Activated CD4-positive, alpha-beta T cell treated with anti-CD3 and anti-CD28 coated beads, Interleukin-2, amount 50 U/mL, for 16 hours (primary cell): ENCODE results near the gene PLS3.
"Not testable (repeated sequence)": the region's sequence is repeated elsewhere in the genome, so short reads cannot be mapped to it uniquely, and the experiment has no call there.

Source experiments
- DNase-seq: peaks from one replicate; pipeline ENCODE4 v3.0.0-alpha.2; 2020

PLS3 gene, protein sequence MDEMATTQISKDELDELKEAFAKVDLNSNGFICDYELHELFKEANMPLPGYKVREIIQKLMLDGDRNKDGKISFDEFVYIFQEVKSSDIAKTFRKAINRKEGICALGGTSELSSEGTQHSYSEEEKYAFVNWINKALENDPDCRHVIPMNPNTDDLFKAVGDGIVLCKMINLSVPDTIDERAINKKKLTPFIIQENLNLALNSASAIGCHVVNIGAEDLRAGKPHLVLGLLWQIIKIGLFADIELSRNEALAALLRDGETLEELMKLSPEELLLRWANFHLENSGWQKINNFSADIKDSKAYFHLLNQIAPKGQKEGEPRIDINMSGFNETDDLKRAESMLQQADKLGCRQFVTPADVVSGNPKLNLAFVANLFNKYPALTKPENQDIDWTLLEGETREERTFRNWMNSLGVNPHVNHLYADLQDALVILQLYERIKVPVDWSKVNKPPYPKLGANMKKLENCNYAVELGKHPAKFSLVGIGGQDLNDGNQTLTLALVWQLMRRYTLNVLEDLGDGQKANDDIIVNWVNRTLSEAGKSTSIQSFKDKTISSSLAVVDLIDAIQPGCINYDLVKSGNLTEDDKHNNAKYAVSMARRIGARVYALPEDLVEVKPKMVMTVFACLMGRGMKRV

DNA sequence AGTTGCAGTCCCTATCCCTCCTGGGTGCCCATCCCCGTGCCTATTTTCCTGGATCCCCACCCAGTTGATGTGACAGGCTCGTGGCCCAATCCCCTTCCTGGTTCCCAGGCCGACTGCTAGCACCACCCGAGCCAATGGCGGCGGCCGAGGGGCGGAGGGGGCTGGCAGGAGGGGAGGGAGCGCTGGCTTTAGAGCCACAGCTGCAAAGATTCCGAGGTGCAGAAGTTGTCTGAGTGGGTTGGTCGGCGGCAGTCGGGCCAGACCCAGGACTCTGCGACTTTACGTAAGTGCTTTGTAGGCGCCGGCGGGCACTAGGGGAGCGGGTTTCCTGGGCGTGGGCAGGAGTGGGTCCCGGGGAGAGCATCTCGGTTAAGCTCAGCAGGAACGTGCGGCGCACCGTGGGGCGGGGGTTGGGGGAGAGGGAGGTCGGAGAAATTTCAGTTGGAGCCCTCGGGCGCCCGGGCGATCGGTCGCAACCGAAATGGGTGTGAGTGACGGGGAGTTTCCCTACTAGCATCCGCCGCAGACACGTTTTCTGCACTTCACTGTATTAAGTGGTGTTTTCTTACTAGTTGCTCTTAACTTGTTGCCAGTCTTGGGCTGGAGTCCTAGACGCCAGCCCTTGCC is at the start of gene PLS3:
PLS3 (plus strand) TSS at position 197 of the 627 bp plus-strand sequence. CDS start 49,077 bp downstream, outside the sequence.
- peak; percentile 40 for DNase-seq

DNA sequence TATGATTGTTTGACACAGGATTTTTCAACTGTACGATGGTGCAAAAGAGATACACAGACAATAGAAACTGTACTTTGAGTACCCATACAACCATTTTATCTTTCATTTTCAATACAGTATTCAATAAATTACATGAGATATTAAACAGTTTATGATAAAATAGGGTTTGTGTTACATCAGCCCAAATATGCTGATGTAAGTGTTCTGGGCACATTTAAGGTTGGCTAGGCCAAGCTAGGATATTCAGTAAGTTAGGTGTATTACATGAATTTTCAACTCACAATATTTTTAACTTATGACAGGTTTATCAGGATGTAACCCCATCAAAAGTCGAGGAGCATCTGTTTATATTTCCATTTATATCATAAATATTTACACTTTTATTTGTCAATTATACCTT is 42.9 kb upstream of the PLS3 start:
- DNase-seq = no peak

DNA sequence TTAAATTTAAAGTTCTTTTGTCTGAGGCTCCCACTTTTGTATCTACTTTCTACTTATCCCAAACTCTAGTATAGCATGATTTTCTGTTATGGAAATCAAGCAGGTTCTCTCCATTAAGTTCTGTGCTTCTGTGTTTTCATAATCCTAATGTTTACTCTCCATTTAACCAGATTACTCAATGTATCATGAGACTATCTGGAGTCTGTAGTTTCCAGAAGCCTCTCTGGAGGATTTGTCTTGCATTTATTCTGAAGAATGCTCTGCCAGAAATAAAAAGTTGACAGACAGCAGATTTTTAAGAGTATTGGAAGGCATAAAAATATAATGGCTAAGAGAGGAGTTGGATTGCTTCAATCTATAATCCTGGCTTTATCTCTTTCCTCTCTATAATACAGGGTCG is 39.2 kb upstream of the PLS3 start:
- DNase-seq = no peak

DNA sequence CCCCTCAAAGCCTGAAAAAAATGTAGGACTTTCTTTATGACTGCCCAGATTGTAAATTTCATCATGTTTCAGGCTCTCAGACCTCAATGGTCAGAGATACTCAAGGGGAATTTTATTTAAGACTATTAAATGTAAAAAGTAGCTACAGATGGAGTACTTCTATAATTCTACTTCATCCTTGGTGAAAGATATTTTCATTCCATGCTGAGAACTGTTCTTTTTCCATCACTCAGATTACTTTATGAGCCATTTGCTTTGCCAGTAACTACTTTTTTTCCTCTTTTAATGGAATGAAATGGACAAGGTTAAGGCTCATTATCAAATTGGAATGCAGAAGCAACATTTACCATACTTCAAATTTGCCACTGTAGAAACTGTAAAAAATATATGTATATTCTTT is 38.0 kb upstream of the PLS3 start:
- DNase-seq = no peak

DNA sequence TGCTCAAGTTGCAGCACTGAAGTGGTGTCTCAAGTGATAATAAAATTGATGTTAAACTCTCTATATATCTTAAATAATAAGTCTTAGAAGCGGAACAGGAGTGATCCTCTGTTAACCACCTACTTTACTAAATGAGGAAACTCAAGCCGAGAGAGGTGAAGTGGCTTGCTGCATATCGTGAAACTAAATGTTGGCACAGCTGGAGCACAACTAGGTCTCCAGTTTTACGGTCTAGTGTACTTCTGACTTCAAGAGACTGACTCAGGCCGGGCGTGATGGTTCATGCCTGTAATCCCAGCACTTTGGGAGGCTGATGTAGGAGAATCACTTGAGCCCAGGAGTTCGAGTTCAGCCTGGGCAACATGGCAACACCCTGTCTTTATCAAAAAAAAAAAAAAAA is 35.5 kb upstream of the PLS3 start:
- DNase-seq = no peak

DNA sequence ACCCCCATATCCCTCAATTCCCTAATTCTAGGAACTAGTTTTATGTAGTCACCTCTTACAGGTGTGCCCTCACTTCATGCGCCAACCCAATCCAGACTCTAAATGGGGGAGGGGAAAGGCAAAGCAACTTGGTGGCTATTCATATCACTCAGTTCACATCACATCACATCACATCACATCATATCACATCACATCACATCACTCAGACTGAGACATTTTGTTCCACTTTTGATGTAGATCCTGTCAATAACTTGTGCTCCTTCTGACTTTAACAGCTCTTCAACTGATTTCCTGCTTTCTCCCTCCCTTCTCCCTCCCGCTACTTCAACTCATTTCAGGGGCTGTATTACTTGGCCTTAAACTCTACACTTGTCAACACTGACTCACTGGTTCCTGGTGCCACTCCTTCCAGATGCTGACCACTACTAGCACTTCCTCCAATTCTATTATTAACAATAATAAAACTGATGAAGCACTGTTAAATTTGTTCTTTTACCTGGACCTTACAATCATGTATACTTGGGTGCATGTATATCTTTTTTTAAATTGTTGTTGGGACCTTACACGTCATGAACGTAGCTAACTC is 29.1 kb upstream of the PLS3 start:
- no peak for DNase-seq

DNA sequence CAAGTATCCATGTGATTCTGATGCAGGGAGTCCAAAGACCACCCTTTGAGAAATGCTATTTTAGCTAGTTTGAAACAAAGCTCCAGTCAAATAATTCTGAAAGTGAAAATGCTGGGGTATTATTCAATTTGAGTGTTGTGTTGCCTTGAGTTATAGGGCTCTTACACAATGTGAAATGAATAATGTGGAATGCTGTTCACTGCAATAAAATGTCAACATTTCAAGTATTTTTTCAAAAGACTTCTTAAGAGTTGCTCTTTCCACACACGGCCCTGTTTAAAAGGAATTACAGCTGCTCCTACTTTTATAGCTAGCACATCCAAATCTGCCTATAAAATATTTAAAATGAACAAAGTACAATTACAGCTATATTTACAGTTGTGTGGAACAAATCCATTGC is 27.5 kb upstream of the PLS3 start:
- no peak for DNase-seq

DNA sequence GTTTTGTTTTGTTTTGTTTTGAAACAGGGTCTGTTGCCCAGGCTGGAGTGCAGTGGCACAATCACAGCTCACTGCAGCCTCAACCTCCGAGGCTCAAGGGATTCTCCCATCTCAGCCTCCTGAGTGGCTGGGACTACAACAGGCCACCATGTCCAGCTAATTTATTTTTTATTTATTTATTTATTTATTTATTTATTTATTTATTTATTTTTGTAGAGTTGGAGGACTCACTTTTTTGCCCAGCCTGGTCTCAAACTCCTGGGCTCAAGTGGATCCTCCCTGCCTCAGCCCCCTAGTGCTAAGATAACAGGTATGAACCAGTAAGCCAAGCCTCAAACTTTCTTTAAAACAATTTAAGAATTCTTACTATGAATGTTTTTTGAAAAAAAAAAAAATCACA is 26.6 kb upstream of the PLS3 start:
- no peak for DNase-seq

DNA sequence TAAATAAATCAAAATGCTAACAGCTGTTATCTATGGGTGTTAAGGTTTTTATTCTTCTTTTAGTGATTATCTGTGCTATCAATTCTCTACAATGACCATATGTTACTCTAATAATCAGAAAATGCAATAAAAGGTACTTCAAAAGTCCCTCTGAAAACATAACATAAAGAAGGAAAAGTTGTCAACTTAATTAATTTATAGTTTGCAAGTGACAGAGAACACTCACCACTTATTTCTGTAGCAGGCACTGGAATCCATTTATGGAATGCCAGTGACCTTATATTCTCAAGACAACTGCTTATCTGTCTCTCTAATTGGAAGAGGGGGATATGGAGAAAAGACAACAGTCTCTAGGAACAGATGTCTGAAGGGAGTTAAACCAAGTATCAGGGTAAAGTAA is 25.6 kb upstream of the PLS3 start:
- DNase-seq = no peak

DNA sequence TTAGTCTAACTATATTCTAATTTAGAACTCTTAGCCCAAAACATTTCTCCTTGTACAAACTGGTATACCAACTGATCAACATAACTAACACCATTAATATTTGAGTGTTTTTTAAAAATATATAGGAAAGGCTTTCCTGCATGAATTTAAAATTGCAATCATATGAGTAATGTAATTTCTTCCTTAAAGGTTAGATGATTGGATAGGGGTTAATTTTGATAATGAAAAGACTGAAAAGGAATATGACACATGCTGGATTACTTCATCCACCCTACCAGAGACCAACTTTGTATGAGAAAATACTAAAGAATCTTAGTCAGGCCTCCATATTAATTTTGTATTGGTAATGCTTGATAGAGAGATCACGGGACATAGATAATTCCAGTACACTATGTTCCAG is 25.1 kb upstream of the PLS3 start:
- DNase-seq = no peak

DNA sequence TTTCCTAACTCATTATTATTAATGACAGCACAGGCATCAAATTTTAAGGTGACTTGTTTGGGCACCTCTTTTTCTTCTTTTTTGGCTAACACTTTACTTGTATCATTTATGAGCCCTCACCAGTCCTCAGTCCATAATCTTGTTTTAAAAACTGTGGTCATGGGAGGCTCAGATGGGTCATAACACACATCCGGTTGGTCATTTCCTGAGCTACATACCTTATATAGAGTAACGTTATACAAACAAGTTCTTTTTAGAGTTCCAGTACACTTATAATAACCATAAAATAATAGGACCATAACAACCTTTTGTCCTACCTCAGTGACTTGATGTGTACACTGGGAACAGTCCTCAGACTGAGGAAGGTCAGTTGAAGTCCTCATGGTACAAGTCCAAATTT is 21.1 kb upstream of the PLS3 start:
- no peak for DNase-seq

DNA sequence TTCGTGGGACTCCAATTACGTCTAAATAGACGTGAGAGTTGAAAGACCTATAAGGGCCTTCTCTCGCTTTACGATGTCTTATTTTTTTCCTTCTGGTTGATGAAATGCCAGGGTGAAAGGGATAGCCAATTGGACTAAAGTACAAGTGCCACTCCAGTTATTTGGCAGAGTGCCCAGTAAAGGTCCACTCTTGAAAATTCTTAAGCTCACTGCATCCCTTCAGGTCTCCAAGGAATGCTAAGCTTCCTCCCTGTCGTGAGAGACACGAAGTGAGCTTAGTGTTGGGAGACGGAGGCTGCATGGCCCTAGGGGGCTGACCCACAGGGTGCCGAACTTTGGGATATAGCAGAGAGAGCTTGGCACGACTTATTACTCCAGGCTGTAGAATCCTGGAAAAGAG is 19.9 kb upstream of the PLS3 start:
- not testable (repeated sequence) for DNase-seq

DNA sequence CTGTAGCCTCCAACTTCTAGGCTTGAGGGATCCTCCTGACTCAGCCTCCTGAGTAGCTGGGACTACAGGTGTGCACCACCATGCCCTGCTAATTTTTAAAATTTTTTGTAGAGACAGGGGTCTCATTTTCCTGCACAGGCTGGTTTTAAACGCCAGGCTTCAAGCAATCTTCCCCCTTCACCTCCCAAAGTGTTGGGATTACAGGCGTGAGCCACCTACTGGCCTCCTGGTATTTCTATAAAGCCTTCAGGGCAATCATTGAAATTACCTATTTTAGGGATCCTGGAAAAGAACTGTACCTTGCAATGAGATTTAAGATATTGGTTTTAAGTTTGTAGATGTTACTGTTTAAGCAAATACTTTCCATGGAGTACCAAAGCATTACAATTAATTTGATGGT is 13.5 kb upstream of the PLS3 start:
- no peak for DNase-seq

DNA sequence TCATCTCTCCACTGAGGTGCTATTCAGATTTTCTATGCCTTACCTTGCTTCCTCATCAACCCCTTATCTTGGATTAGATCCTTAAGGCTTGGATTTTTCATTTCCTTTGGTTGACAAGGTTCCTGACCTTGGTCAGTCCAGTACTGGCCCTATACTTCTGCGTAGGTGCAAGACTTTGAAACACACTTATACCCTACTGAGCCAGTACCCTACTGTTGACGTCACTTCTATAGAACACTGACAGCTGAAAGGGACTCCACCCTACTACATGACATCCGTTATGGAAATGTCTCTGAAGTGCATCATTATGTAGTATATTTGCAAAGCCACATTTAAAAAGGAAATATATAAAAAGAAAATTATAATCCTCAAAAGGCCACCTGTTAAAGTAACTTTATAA is 12.0 kb upstream of the PLS3 start:
- no peak for DNase-seq

DNA sequence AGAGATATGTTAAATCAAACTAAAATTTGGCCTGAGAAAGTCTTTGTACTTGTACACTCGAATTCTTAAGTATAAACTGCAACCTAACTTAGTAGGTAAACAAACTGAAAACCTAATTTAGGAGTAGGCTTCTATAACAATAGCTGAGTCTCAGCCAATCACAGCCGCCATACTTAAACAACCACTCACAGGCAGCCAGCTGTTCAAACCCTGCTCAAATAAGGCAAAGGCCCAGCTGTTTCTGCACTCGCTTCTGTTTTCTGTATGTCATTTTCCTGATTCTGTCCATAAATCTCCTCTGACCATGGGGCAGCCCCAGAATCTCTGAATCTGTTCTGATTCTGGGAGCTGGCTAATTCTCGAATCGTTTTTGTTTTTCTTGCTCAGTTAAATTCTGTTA is 7.8 kb upstream of the PLS3 start:
- DNase-seq = no peak

DNA sequence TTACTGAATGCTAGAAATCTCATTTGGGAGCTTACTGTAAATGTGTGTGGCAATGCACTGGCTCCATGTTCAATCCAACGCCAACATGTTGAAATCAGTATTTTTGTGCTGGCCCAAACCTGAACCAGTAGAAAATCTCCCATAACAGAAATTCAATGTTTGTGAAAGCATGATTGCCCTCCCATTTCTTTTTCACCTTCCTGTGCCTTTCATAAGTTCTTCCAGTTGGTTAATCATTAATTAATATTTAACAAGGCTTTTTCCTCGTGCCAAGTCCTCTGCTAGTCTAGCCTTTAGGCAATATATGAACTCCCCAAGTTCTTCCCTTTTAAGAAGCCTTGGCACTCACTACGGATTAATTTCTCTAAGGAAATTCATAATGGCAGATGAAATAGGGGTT is 1.3 kb upstream of the PLS3 start:
- DNase-seq = no peak

DNA sequence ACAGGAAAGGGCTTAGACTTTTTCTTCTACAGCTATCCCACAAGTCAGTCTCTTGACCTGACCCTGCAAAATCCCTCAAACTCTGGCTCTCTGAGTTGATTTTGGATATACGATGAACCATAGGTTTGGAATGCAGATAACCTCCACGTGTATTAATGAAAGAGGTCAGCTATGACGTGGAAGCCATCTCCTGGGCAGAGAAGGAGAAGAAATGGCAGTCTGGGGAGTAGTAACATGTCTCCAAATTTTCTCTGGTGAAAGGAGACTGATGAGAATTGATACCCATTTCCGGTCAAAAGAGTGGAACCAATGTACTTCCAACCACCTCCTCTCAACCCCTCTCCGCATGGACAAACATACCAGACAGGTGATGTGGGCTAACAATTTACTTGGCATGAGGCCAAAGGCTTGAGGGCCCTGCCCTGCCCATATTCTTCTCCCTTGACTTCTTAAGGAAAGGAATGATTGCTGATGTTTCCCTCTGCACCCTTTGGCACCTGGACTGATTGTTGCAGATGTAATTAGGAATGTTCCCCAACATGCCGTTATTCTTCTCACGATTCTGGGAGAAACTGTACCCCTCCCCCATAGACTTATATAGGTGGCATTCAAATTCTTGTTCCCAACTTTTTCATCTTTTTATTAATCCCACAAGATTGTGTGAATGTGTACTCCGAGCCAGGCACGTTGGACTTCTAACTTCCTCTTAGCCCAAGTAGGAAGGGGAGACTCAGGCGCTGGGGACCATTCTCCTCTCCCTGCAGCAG is 580 bp upstream of the PLS3 start:
- DNase-seq = no peak

DNA sequence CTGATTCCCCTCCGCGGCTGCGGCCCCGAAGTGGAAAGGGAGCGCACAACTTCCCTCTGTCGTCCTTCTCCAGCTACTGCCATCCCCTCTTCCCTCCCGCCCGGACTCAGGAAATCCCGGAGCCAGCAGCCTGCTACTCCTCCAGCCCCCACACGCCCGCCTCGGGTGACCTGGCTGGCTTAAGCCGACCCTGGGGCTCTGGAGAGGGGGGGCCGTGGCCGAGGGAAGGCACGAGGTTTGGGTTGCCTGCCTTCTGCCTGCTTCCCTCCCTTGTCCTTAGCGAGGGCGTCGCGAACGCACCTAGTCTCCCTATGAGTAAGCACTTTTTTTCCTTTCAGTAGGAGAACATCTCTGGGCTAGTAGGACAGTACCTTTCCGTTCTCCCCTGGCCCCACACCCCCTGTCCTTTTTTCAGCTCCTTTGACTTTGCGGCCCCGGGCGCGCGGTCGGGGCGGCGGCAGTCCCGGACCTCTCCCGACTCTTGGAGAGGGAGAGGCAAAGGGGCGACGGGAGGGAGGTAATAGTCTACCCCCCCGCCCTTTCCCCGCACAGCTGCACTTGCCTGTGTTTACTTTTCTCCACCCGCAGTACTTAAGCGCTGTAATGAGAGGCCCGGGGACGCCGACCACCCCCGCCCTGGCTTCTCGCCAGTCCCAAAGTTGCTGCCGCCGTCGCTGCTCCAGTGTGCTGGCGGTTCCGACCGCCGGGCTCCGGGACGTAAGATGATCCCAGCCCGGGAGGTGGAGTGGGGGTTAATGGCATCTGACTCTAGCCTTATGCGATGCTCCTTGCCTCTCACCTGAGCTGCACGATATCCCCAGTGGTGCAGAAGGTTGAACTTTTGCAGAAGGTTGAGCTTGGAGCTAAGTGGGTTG is 868 bp downstream of the PLS3 start:
- DNase-seq = peak; percentile 12

DNA sequence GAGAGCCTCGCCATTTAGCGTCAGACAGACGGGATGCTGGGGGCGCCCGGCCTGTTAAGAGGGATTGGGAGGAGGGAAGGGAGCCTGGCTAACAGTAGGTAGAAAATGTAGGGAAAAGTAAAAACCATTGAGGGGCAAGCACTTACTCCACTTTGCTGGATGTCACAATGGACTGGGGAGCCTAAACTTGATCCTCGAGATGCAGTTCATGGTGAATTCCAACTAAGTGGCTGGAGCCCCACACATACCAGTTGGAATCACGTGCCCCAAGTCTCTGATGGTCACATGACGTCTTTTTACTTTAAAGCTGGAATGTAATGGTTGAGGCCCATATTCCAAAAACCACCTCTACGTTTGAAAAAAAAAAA is 1.5 kb downstream of the PLS3 start:
- no peak for DNase-seq

DNA sequence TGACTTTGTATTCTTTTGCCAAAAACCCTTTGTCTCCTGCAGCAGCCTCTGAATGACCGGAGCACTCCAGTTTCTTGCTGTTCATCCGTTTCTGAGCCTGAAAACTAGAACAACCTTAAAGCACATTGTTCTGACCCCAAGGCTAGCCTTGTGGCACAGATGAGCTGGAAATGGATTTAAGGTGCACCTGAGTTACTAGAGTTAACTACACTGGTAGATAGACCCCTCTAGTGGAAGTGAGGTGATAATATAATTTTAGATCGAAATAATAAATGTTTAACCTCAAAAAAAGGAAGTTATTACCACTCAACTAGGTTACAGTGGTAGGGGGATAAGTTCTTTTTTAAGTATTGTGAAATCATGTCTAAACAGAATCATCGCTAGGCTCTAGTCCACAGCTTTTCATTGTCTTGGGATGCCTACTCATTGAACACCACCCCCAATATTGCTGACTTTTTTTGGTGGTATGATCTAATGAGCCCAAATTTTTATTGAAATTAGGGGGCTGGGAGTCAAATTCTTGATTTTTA is 2.7 kb downstream of the PLS3 start:
- DNase-seq = no peak

DNA sequence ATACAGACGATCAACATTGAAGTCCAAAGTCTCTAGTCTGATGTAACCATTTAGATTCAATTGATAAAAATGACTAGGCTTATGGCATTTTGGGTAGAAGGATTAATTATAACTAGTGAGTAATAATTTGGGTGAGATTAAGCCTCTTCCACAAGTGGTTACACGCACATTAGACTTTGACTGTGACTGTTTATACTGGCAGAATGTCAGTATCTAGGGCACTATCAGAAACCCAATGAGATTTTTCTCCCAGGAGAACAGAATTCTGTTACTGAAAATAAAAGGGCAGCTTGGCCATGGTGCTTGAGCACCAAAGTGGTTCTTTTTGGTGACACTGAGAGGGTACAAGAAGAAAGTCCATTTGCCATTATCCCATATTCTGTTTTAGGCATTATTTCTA is 3.3 kb downstream of the PLS3 start:
- DNase-seq = no peak

DNA sequence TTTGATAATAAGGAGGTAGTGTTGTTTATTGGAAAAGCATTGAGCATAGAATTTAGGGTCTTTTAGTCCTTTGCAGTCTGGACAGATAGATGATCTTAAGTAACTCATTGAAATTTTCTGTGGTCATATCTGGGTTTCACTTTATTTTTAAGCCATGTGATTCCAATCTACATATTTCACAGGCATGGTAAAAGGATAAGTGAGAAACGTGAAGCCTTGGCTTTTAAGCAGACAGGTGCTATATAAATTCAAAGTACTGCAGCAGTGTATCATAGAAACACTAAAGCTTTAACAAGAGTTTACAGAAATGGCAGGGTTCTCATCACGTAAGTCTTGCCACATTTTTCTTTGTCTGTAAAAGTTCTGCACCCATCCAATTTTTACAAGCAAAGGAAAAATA is 4.9 kb downstream of the PLS3 start:
- no peak for DNase-seq
